Mesenchymal stem cell (in vitro differentiated cells and primary cell): ENCODE results near the gene SHLD2.
A peak's percentile ranks its signal among the peaks of the same experiment; 100 is the strongest.
"Not testable (repeated sequence)": the region's sequence is repeated elsewhere in the genome, so short reads cannot be mapped to it uniquely, and the experiment has no call there.

Source experiments
- DNase-seq: peaks from one replicate; pipeline ENCODE4 v3.0.0-alpha.2; 2013
- H2AFZ ChIP-seq: one replicate; pipeline ENCODE4 v1.6.1; 2013; ENCODE audit warnings: low read depth, mild to moderate bottlenecking, control low read depth, inconsistent platforms, low read length, moderate library complexity
- H2AK5ac ChIP-seq: 2 replicates; pipeline ENCODE4 v1.6.1; 2013; ENCODE audit warnings: low read length, moderate library complexity, mild to moderate bottlenecking, inconsistent platforms; ENCODE audit not compliant: severe bottlenecking
- H2BK120ac ChIP-seq: one replicate; pipeline ENCODE4 v1.6.1; 2013; ENCODE audit warnings: low read depth, mild to moderate bottlenecking, inconsistent platforms, low read length, moderate library complexity
- H2BK12ac ChIP-seq, 2 experiments: one replicate each; pipeline ENCODE4 v1.6.1; 2013; ENCODE audit warnings: inconsistent platforms in 2 of 2, low read length in 2 of 2, mild to moderate bottlenecking in 2 of 2, moderate library complexity in 2 of 2, control low read depth in 1 of 2
- H2BK15ac ChIP-seq: one replicate; pipeline ENCODE4 v1.6.1; 2013; ENCODE audit warnings: mild to moderate bottlenecking, low read depth, inconsistent platforms; ENCODE audit not compliant: poor library complexity, severe bottlenecking
- H2BK5ac ChIP-seq: 2 replicates; pipeline ENCODE4 v1.6.1; 2013; ENCODE audit warnings: low read depth, mild to moderate bottlenecking, low read length, control low read depth, inconsistent platforms; ENCODE audit not compliant: poor library complexity, severe bottlenecking
- H3K14ac ChIP-seq, 2 experiments: one replicate each; pipeline ENCODE4 v1.6.1; 2013; ENCODE audit warnings: inconsistent platforms in 2 of 2, low read length in 2 of 2, control low read depth in 1 of 2, mild to moderate bottlenecking in 1 of 2, moderate library complexity in 1 of 2
- H3K18ac ChIP-seq, 2 experiments: one replicate each; pipeline ENCODE4 v1.6.1; 2013; ENCODE audit warnings: inconsistent platforms in 2 of 2, low read length in 2 of 2, control low read depth in 1 of 2, low read depth in 1 of 2, mild to moderate bottlenecking in 1 of 2
- H3K23ac ChIP-seq, 2 experiments: one replicate each; pipeline ENCODE4 v1.6.1; 2013; ENCODE audit warnings: inconsistent platforms in 2 of 2, low read length in 2 of 2, mild to moderate bottlenecking in 2 of 2, moderate library complexity in 2 of 2, control low read depth in 1 of 2
- H3K27ac ChIP-seq: 2 replicates; pipeline ENCODE4 v1.5.1; 2013; ENCODE audit warnings: mild to moderate bottlenecking, moderate library complexity, low read length, control low read depth, inconsistent platforms; ENCODE audit not compliant: poor library complexity, severe bottlenecking
- H3K27me3 ChIP-seq, 2 experiments: 2 replicates each; pipeline versions ENCODE4 v1.6.1 to v1.7.0; 2013; ENCODE audit warnings: low read length in 2 of 2, mild to moderate bottlenecking in 2 of 2, moderate library complexity in 2 of 2, control low read depth in 1 of 2, inconsistent platforms in 1 of 2; ENCODE audit not compliant: control insufficient read depth in 1 of 2, insufficient read depth in 1 of 2
- H3K36me3 ChIP-seq, 2 experiments: 2 replicates each; pipeline versions ENCODE4 v1.6.1 to v1.7.0; 2013; ENCODE audit warnings: low read length in 2 of 2, control low read depth in 1 of 2, inconsistent platforms in 1 of 2, low read depth in 1 of 2, mild to moderate bottlenecking in 1 of 2; ENCODE audit not compliant: insufficient read depth in 2 of 2, control insufficient read depth in 1 of 2
- H3K4ac ChIP-seq, 2 experiments: one replicate each; pipeline ENCODE4 v1.6.1; 2013; ENCODE audit warnings: inconsistent platforms in 2 of 2, low read length in 2 of 2, mild to moderate bottlenecking in 2 of 2, moderate library complexity in 2 of 2, control low read depth in 1 of 2, low read depth in 1 of 2
- H3K4me1 ChIP-seq: 2 replicates; pipeline ENCODE4 v1.6.1; 2013; ENCODE audit warnings: low read depth, low read length, control low read depth; ENCODE audit not compliant: control insufficient read depth, insufficient read depth
- H3K4me2 ChIP-seq: 2 replicates; pipeline ENCODE4 v1.6.1; 2013; ENCODE audit warnings: low read length, mild to moderate bottlenecking, inconsistent platforms; ENCODE audit not compliant: poor library complexity, severe bottlenecking
- H3K4me3 ChIP-seq, 2 experiments: 2 replicates each; pipeline versions ENCODE4 v1.5.1 to v1.7.0; 2013; ENCODE audit warnings: low read length in 2 of 2, mild to moderate bottlenecking in 2 of 2, control low read depth in 1 of 2, low read depth in 1 of 2; ENCODE audit not compliant: insufficient read depth in 1 of 2
- H3K79me1 ChIP-seq: replicated peaks from 2 replicates; pipeline ENCODE4 v1.6.1; 2013; ENCODE audit warnings: mild to moderate bottlenecking, control low read depth, low read length, inconsistent platforms; ENCODE audit not compliant: poor library complexity, severe bottlenecking
- H3K9ac ChIP-seq: 2 replicates; pipeline ENCODE4 v1.7.0; 2013; ENCODE audit warnings: mild to moderate bottlenecking, low read length, moderate library complexity
- H3K9me3 ChIP-seq: 2 replicates; pipeline ENCODE4 v1.7.0; 2013; ENCODE audit warnings: mild to moderate bottlenecking, low read length; ENCODE audit not compliant: control insufficient read depth
- H4K8ac ChIP-seq: one replicate; pipeline ENCODE4 v1.6.1; 2013; ENCODE audit warnings: inconsistent platforms, mild to moderate bottlenecking, low read length, moderate library complexity
- H4K91ac ChIP-seq: one replicate; pipeline ENCODE4 v1.6.1; 2013; ENCODE audit warnings: mild to moderate bottlenecking, low read length, inconsistent platforms
- WGBS: methylation state at CpG from one replicate; pipeline ENCODE4 v1.1.7; 2013; ENCODE audit warnings: mixed read lengths; 5-methylcytosine and 5-hydroxymethylcytosine counted together

SHLD2 gene

DNA sequence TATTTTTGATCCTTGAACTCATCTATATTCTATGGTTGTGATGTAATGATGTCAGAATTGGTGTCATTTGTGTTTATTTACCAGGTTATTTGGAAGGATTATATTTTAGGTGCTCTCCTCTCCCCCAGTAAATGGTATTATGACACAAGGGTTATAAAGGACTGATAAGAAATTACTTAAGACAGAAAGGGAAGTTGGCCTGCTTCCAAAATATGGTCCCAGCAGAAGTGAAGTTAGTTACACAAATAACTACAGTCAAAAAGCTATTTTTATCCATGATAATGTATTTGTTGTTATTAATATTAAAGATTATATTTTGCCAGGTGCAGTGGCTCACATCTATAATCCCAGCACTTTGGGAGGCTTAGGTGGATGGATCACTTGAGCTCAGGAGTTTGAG lies 37.2 kb downstream of the SHLD2 start:
- H2BK12ac ChIP-seq = not testable (repeated sequence)

DNA sequence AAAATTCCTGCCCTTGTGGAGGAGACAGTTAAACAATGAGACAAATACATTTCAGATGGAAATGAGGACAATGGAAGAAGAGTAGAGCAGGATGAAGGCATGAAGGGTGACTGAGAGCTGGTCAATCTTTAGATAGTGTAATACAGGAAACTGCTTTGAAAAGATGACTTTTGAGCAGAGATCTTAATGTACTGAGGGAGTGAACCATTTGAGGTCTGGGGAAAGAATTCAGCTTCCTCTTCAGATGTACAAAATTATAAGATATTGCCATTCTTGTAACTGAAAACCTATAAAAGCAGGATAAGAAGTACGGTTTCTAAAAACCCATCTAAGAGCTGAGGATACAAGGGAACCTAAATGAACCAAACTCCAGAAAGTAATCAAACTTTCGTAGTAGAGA lies 38.9 kb downstream of the SHLD2 start:
- not testable (repeated sequence) for DNase-seq, H2BK120ac ChIP-seq, H3K4me3 ChIP-seq, H3K9me3 ChIP-seq, H4K91ac ChIP-seq, H2BK15ac ChIP-seq, H3K36me3 ChIP-seq, H3K14ac ChIP-seq, H3K4me1 ChIP-seq, H3K9ac ChIP-seq, H3K27ac ChIP-seq, H3K27me3 ChIP-seq, H2AFZ ChIP-seq, H3K4me2 ChIP-seq, H3K18ac ChIP-seq, H2BK5ac ChIP-seq, H3K4ac ChIP-seq, H3K23ac ChIP-seq, H3K79me1 ChIP-seq, H4K8ac ChIP-seq, H2AK5ac ChIP-seq, H2BK12ac ChIP-seq
- WGBS = 100% methylated on average over 1 of the region's 2 CpGs

More for the DNA sequence above, 37.2 kb downstream of the SHLD2 start:
- not testable (repeated sequence) for H3K4me3 ChIP-seq, H3K79me1 ChIP-seq, H4K91ac ChIP-seq, H2AK5ac ChIP-seq, H4K8ac ChIP-seq, H3K4ac ChIP-seq, H3K4me2 ChIP-seq, H2BK5ac ChIP-seq, H3K23ac ChIP-seq, H2AFZ ChIP-seq, H3K9me3 ChIP-seq, H2BK15ac ChIP-seq, H3K18ac ChIP-seq, H3K27ac ChIP-seq, H3K14ac ChIP-seq, H3K4me1 ChIP-seq, H3K36me3 ChIP-seq, H3K9ac ChIP-seq, H2BK120ac ChIP-seq, H3K27me3 ChIP-seq
- peak; percentile 7 for DNase-seq

DNA sequence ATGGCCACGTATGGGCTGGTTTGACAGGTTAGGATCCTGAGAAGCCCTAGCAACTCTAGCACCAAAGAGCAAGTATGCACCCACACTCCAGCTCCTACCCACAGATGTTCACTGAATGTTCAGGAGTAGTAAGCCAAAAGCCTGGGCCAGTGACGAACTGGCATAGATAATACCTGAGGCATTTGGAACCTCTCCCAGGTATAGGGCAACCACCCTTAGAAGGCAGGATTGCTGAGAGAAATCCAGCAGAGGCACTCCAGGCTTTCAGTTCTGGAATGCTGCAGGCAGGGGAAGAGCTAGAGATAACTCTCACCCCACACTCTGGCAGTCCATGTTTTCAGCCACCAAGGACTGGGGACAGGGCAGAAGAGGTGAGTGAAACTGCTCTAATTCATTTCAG lies 39.4 kb downstream of the SHLD2 start:
- not testable (repeated sequence) for DNase-seq, H3K9ac ChIP-seq, H2AFZ ChIP-seq, H3K4me1 ChIP-seq, H2BK5ac ChIP-seq, H2BK12ac ChIP-seq, H3K18ac ChIP-seq, H3K14ac ChIP-seq, H4K8ac ChIP-seq, H3K27ac ChIP-seq, H3K4ac ChIP-seq, H3K23ac ChIP-seq, H3K36me3 ChIP-seq, H2BK15ac ChIP-seq, H3K27me3 ChIP-seq, H3K4me2 ChIP-seq, H2AK5ac ChIP-seq, H2BK120ac ChIP-seq, H3K4me3 ChIP-seq, H4K91ac ChIP-seq, H3K79me1 ChIP-seq, H3K9me3 ChIP-seq
- WGBS = no CpG with 5 or more reads among the region's 2 CpGs

DNA sequence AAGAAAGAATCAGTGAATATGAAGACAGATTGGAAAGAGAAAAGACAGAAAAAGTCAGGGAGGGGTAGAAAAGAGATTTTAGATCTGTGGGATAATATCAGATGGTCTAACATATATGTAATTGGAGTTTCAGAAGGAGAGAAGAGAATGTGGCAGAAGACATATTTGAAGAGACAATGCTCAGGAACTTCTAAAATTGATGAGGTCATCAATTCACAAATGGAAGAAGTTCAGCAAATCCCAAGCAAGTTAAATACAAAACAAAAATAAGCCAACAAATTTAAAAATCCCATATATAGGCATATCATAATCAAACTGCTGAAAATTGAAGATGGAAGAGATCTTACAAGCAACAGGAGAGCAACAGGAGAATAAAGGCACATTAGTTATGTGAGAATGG lies 42.5 kb downstream of the SHLD2 start:
- not testable (repeated sequence) for H2BK5ac ChIP-seq, H3K14ac ChIP-seq, DNase-seq, H4K91ac ChIP-seq, H3K18ac ChIP-seq, H3K9me3 ChIP-seq, H2BK15ac ChIP-seq, H3K27ac ChIP-seq, H3K4me1 ChIP-seq, H4K8ac ChIP-seq, H3K4me3 ChIP-seq, H3K36me3 ChIP-seq, H2AFZ ChIP-seq, H3K4me2 ChIP-seq, H2BK12ac ChIP-seq, H3K27me3 ChIP-seq, H3K79me1 ChIP-seq, H2AK5ac ChIP-seq, H3K9ac ChIP-seq, H3K4ac ChIP-seq, H2BK120ac ChIP-seq, H3K23ac ChIP-seq
